GM12878 (cell line): ENCODE data around the gene ETNK2. TPM values are rescaled to one million over a fixed set of nuclear protein-coding genes. Genes with fewer than 3 reads are reported as not detected.

Source experiments
- ATAC-seq: fragments of 200-7000 bp; cut with Tn5 transposase; 3 replicates; pipeline ENCODE4 v1.9.1; 2020; ENCODE audit warnings: mild to moderate bottlenecking, moderate library complexity
- BruUV-seq: library from RNA; stranded (reverse); fragments of 400-500 nt; replicated peaks from 2 replicates; lab custom pipeline; 2021; lab: Mats Ljungman, UMichigan
- CTCF ChIA-PET: fragments of 300-600 bp; sonication (Branson Sonifier 250); formaldehyde crosslinking; extraction: SDS; loops from one replicate; lab custom pipeline; 2021; ENCODE audit warnings: inconsistent platforms; lab: Yijun Ruan, JAX
- POLR2A ChIA-PET: fragments of 350-600 bp; formaldehyde crosslinking; extraction: SDS; loops from one replicate; lab custom pipeline; 2021; ENCODE audit warnings: inconsistent platforms; lab: Charles Lee
- RAD21 ChIA-PET: fragments of 300-600 bp; sonication (Branson Sonifier 250); formaldehyde crosslinking; loops from one replicate; lab custom pipeline; 2023; ENCODE audit warnings: antibody characterized with exemption; ENCODE audit not compliant: unreplicated experiment; lab: Charles Lee
- SMC1A ChIA-PET: fragments of 300-600 bp; sonication (Branson Sonifier 250); formaldehyde crosslinking; loops from one replicate; lab custom pipeline; 2023; ENCODE audit not compliant: unreplicated experiment, uncharacterized antibody; lab: Charles Lee
- DNase-seq: peaks from one replicate; pipeline ENCODE4 v3.0.0-alpha.2; 2011; ENCODE audit warnings: low read depth, low spot score
- FAIRE-seq: peaks from 3 replicates; lab custom pipeline; 2011; peaks lifted over from hg19 to GRCh38; lab: Jason Lieb, UNC
- H2AFZ ChIP-seq: 2 replicates; pipeline ENCODE4 v1.6.0; 2011; ENCODE audit warnings: low read depth, low read length, control low read depth; ENCODE audit not compliant: control insufficient read depth
- H3K27ac ChIP-seq: 2 replicates; pipeline ENCODE4 v1.5.1; 2011; ENCODE audit warnings: control low read depth; ENCODE audit not compliant: control insufficient read depth, insufficient read depth
- H3K27me3 ChIP-seq, 2 experiments: replicated peaks in 1 of 2; 2 replicates each; pipeline versions ENCODE4 v1.6.0 to v1.6.1; 2011; ENCODE audit warnings: low read length in 1 of 2; ENCODE audit not compliant: control insufficient read depth in 2 of 2, insufficient read depth in 2 of 2
- H3K36me3 ChIP-seq, 2 experiments: 2 replicates each; pipeline ENCODE4 v1.5.1; 2011; ENCODE audit warnings: low read length in 1 of 2; ENCODE audit not compliant: control insufficient read depth in 2 of 2, insufficient read depth in 2 of 2
- H3K4me1 ChIP-seq: 2 replicates; pipeline ENCODE4 v1.6.1; 2011; ENCODE audit warnings: mild to moderate bottlenecking, low read length, moderate library complexity, mixed read lengths; ENCODE audit not compliant: control insufficient read depth, insufficient read depth
- H3K4me2 ChIP-seq: 2 replicates; pipeline ENCODE4 v1.6.0; 2011; ENCODE audit warnings: control low read depth; ENCODE audit not compliant: control insufficient read depth, insufficient read depth
- H3K4me3 ChIP-seq: fragments of 200-600 bp; sonication (generic); 2 replicates; pipeline ENCODE4 v1.5.1; 2016
- H3K79me2 ChIP-seq: 2 replicates; pipeline ENCODE4 v1.6.0; 2011; ENCODE audit warnings: low read length; ENCODE audit not compliant: control insufficient read depth, insufficient read depth
- H3K9ac ChIP-seq: 2 replicates; pipeline ENCODE4 v1.8.0; 2011; ENCODE audit warnings: low read length, control low read depth, mixed read lengths; ENCODE audit not compliant: control insufficient read depth, insufficient read depth
- H3K9me3 ChIP-seq: replicated peaks from 3 replicates; pipeline ENCODE4 v1.5.1; 2011; ENCODE audit warnings: mild to moderate bottlenecking, low read length; ENCODE audit not compliant: control insufficient read depth, insufficient read depth
- H4K20me1 ChIP-seq: 2 replicates; pipeline ENCODE4 v1.6.0; 2011; ENCODE audit not compliant: control insufficient read depth, insufficient read depth
- CHD4 ChIP-seq: fragments of 200-600 bp; sonication (generic); IDR thresholded peaks from 2 replicates; pipeline ENCODE4 v1.6.1; 2016; ENCODE audit warnings: mild to moderate bottlenecking
- ETV6 ChIP-seq, 2 experiments: fragments of 450-650 bp in 1 of 2; IDR thresholded peaks in 1 of 2; conservative IDR thresholded peaks in 1 of 2; 2 replicates each; pipeline ENCODE4 v1.6.1; 2014; ENCODE audit warnings: antibody characterized with exemption in 1 of 2, borderline replicate concordance in 1 of 2, low read depth in 1 of 2, mild to moderate bottlenecking in 1 of 2, moderate library complexity in 1 of 2
- NFXL1 ChIP-seq: fragments of 450-650 bp; IDR thresholded peaks from 2 replicates; pipeline ENCODE4 v1.6.1; 2017; ENCODE audit warnings: antibody characterized with exemption, mild to moderate bottlenecking, borderline replicate concordance
- RELA ChIP-seq: fragments of 450-650 bp; IDR thresholded peaks from 2 replicates; pipeline ENCODE4 v1.8.0; 2014; ENCODE audit warnings: borderline replicate concordance; ENCODE audit not compliant: partially characterized antibody
- SPI1 ChIP-seq: IDR thresholded peaks from 2 replicates; pipeline ENCODE4 v1.6.1; 2011; ENCODE audit warnings: low read depth, mild to moderate bottlenecking, low read length, moderate library complexity, borderline replicate concordance; ENCODE audit not compliant: insufficient read depth
- TCF12 ChIP-seq: IDR thresholded peaks from 2 replicates; pipeline ENCODE4 v1.6.1; 2011; ENCODE audit warnings: low read depth, mild to moderate bottlenecking, low read length
- YBX1 ChIP-seq: fragments of 450-650 bp; IDR thresholded peaks from 2 replicates; pipeline ENCODE4 v1.6.1; 2016; ENCODE audit warnings: antibody characterized with exemption
- ZNF384 ChIP-seq: IDR thresholded peaks from 2 replicates; pipeline ENCODE4 v1.6.1; 2012; ENCODE audit warnings: low read depth, mild to moderate bottlenecking, low read length, improper control_type of control experiment, borderline replicate concordance
- WGBS: methylation state at CpG from one replicate; pipeline ENCODE4 v1.1.6; 2016; ENCODE audit warnings: low lambda C conversion rate; ENCODE audit not compliant: insufficient replicate concordance, insufficient coverage; ENCODE audit errors: missing lambda C conversion rate; 5-methylcytosine and 5-hydroxymethylcytosine counted together
- in situ Hi-C: fragments of 300-500 bp; cut with MboI; formaldehyde crosslinking; loops from 9 replicates; pipeline ENCODE4 v1.14.3; 2018; ENCODE audit warnings: mixed read lengths
- intact Hi-C: fragments of 100-400 bp; cut with micrococcal nuclease; formaldehyde crosslinking; loops from one replicate; pipeline ENCODE4 v1.14.2; 2022; ENCODE audit not compliant: unreplicated experiment
- polyA plus RNA-seq, 11 experiments: library from polyadenylated mRNA; depleted of rRNA in 4 of 11; unstranded in 6 of 11; stranded (reverse) in 5 of 11; fragments of >200 nt; fragmentation: Nextera tagmentation in 4 of 11; fragmentation: Illumina TruSeq in 1 of 11; extraction: Ambion mirVana in 4 of 11; extraction: Trizol in 1 of 11; gene quantifications; 1 replicate in 1 of 11; 2 replicates in 10 of 11; pipeline versions ENCODE4 v1.2.1 to v1.2.3, GENCODE V29; 2011 to 2016; ENCODE audit warnings: inconsistent platforms in 2 of 11, missing spikeins in 2 of 11, low read depth in 1 of 11
- total RNA-seq, 4 experiments: library from RNA; depleted of rRNA in 3 of 4; stranded (reverse); fragments of >200 nt in 3 of 4; fragmentation: Illumina TruSeq in 1 of 4; extraction: Trizol in 1 of 4; gene quantifications; 2 replicates each; pipeline versions ENCODE4 v1.2.1 to v1.2.3, GENCODE V29; 2013 to 2021

Gene ETNK2
- total and polyA plus RNA-seq, 10 of the 15 experiments (the other 5 are each of a cell fraction or from before 2014, with no cell fraction given) = 0.14 TPM; not detected in 9

GRCh38 chr1:204147406-204148383, 4.1 kb downstream of the ETNK2 start:
- Histone ChIP-seq H3K9me3 (no peaks in the 10 kb centered on the region), H3K4me2 (no peak overlapping the region), H3K4me3 (no peak overlapping the region), H3K27ac (no peak overlapping the region), H3K9ac (no peak overlapping the region), H3K27me3 (peaks cover 5 to 7% of the 10 kb centered on the region in 2 experiments; a peak in 3 of 4 replicates), H3K4me1 (no peaks in the 10 kb centered on the region), H4K20me1 (no peaks in the 10 kb centered on the region), H3K36me3 (no peaks in the 10 kb centered on the region), H2AFZ (no peak overlapping the region), H3K79me2 (no peaks in the 10 kb centered on the region)
- CTCF ChIA-PET = interaction anchor here (0.8 to 1.3 kb wide), 2 partner anchors 10 to 293 kb away, joined by 3 to 4 read pairs; no protein-coding TSS in a partner anchor
- POLR2A ChIA-PET = no interaction called here
- RAD21 ChIA-PET = interaction anchor here (0.6 kb wide), 1 partner anchor 287 kb away, joined by 3 read pairs; no protein-coding TSS in a partner anchor
- FAIRE-seq (no peak), ATAC-seq (no peak), DNase-seq (no peak)
- intact Hi-C loops = no loop called here
- 17% methylated on average over 12 of the region's 13 CpGs for WGBS
- SMC1A ChIA-PET = interaction anchor here (1.1 kb wide), 1 partner anchor 20 kb away, joined by 3 read pairs; no protein-coding TSS in a partner anchor
- no TSS peak for BruUV-seq
- in situ Hi-C loops = no loop called here
- TF ChIP-seq NFXL1 = no peak
- no peak for TF ChIP-seq ZNF384
- no peak for TF ChIP-seq RELA
- TF ChIP-seq YBX1 = no peak
- TF ChIP-seq CHD4 = no peak
- TF ChIP-seq TCF12 = no peak
- TF ChIP-seq SPI1 = no peak
- no peak for TF ChIP-seq ETV6 (conservative IDR thresholded peaks at IDR 0.05 in 1 of 2, IDR thresholded peaks at IDR 0.05 in 1 of 2; ENCODE audit: borderline replicate concordance in 1 of 2, low read depth in 1 of 2)
